ENCODE data around the gene GFRA1.

The GFRA1 gene

DNA sequence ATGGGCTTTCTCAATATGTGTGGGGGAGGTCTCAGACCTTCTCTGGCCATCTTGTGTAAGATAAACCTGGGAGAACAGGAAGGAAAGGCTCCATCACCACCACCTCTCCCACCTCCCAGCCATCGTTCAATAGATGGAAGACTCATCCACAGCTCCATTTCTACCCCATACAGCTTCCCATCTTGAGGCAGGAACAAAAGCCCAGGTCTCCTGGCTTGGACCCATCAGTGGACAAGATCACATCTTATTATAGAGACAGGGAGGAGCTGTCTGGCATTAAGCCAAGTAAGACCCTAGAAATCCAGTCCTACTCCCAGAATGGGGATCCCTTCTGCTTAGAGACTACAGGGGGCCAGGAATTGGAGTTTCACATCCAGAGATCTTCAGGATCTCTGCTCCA is 150.3 kb downstream of the GFRA1 start:
- TF ChIP-seq, protein P1, sequence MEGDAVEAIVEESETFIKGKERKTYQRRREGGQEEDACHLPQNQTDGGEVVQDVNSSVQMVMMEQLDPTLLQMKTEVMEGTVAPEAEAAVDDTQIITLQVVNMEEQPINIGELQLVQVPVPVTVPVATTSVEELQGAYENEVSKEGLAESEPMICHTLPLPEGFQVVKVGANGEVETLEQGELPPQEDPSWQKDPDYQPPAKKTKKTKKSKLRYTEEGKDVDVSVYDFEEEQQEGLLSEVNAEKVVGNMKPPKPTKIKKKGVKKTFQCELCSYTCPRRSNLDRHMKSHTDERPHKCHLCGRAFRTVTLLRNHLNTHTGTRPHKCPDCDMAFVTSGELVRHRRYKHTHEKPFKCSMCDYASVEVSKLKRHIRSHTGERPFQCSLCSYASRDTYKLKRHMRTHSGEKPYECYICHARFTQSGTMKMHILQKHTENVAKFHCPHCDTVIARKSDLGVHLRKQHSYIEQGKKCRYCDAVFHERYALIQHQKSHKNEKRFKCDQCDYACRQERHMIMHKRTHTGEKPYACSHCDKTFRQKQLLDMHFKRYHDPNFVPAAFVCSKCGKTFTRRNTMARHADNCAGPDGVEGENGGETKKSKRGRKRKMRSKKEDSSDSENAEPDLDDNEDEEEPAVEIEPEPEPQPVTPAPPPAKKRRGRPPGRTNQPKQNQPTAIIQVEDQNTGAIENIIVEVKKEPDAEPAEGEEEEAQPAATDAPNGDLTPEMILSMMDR (IDR thresholded peaks at IDR 0.05; ENCODE audit: borderline replicate concordance, insufficient read depth, low read depth, low read length): no peak
- no peak overlapping the region for H3K4me3 ChIP-seq (ENCODE audit: low read depth, low read length)

GRCh38 chr10:116121640-116122525 is 151.1 kb downstream of the GFRA1 start:
- H3K4me3 ChIP-seq (ENCODE audit: low read depth, low read length): no peak overlapping the region
- TF ChIP-seq, protein P1 (IDR thresholded peaks at IDR 0.05; ENCODE audit: borderline replicate concordance, insufficient read depth, low read depth, low read length): no peak

DNA sequence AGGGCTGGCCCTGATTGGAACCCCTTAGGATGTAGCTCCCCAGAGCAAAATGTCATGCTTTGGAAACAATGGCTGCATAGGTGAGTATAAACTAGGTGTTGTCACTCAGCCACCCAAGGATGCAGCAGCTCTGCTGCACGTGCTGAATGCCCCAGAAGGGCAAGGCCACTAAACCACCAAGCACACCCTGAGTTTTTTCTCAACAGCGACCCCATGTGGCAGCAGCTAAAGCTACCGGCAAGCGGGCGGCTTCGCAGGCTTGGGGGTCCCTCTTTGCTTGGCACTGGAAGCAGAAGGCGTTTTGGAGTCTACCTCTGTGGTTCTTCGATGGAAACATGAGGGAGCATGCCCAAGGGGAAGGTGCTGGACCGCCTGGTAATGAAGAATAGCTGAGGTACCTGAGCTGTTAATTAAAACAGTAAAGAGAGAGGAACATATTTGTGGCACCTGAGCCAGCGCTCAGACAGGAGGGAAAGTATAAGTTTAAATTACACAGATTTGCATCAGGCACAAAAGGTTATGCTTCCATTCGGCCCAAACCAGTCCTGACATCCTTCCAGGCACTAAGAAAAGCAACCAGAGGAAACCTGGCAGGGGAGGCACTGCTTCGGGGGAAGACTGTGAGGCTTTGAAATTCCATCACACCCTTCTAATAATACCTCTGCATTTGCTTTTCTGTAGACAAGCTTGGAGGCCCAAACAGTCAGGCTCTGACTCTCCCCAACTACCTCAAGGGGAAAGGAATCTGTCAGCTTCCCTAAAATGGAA is 152.1 kb downstream of the GFRA1 start:
- no peak overlapping the region for H3K4me3 ChIP-seq (ENCODE audit: low read depth, low read length)
- TF ChIP-seq, protein P1 (IDR thresholded peaks at IDR 0.05; ENCODE audit: borderline replicate concordance, insufficient read depth, low read depth, low read length): peak; percentile 32; the same call in 1 of the 2 replicates

DNA sequence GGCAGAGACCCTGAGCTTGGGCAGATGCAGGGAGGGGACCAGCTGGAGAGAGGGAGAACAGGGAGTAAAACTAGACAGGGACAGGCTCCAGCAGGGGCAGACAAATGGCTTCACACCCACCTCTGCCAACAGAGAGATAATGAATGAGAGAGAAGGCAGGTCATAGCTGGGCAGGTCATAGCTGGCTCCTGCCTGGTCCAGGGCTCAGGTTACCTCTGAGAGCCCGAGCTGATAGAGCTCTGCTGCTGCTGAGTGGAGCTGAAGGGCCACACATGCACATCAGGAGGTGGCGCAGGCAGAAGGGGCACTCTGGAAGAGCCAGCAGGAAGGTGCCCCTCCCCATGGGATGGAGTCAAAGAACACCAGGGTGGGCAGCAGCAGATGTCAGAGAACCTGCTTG is 154.2 kb downstream of the GFRA1 start:
- H3K4me3 ChIP-seq (ENCODE audit: low read depth, low read length): no peak overlapping the region
- TF ChIP-seq, protein P1 (IDR thresholded peaks at IDR 0.05; ENCODE audit: borderline replicate concordance, insufficient read depth, low read depth, low read length): no peak

- TF ChIP-seq, protein P1 (IDR thresholded peaks at IDR 0.05; ENCODE audit: borderline replicate concordance, insufficient read depth, low read depth, low read length): no peak
- no peak overlapping the region for H3K4me3 ChIP-seq (ENCODE audit: low read depth, low read length)
These were observed 157.2 kb downstream of the GFRA1 start for GRCh38 chr10:116115797-116116196.

GRCh38 chr10:116115036-116115641 is 157.9 kb downstream of the GFRA1 start:
- TF ChIP-seq, protein P1 (IDR thresholded peaks at IDR 0.05; ENCODE audit: borderline replicate concordance, insufficient read depth, low read depth, low read length): no peak
- no peak overlapping the region for H3K4me3 ChIP-seq (ENCODE audit: low read depth, low read length)

All from GM12875 (cell line).